ENCODE results near the gene CIAO1. TPM values are rescaled to one million over a fixed set of nuclear protein-coding genes. Genes with fewer than 3 reads are reported as not detected.

CIAO1 gene
- total and polyA plus RNA-seq, 2 of the 8 experiments (the other 6 are each of a cell fraction or from before 2014, with no cell fraction given) = 63.7 to 99.2 TPM

GRCh38 chr2:96320728-96321622, 55.0 kb downstream of the CIAO1 start (continued):
- TF ChIP-seq CHD7 (IDR thresholded peaks at IDR 0.05; ENCODE audit: insufficient replicate concordance, low read length) (no peak), SAP30 (IDR thresholded peaks at IDR 0.05; ENCODE audit: insufficient read depth, insufficient replicate concordance, low read length) (no peak), CHD1 (IDR thresholded peaks at IDR 0.05; ENCODE audit: low read depth, low read length) (no peak), BCL11A (IDR thresholded peaks at IDR 0.05; ENCODE audit: low read depth in 2 of 2, low read length in 2 of 2) (no peak), TAF7 (optimal IDR thresholded peaks at IDR 0.05; ENCODE audit: borderline replicate concordance, low read depth, low read length) (no peak), KDM1A (IDR thresholded peaks at IDR 0.05; ENCODE audit: borderline replicate concordance, low read length) (peak; percentile 9; the same call in 1 of the 2 replicates), TAF1 (IDR thresholded peaks at IDR 0.05; ENCODE audit: low read depth, low read length) (no peak; the same call in 1 of the 2 replicates)

All from H1 (cell line).